CD14-positive monocyte (primary cell): Measurements from ENCODE around the gene ARID1B. TPM values are rescaled to one million over a fixed set of nuclear protein-coding genes. Genes with fewer than 3 reads are reported as not detected.

ENCODE experiments used
- DNase-seq, 3 donors: peaks; one replicate each; pipeline ENCODE4 v3.0.0-alpha.2; 2011 to 2022
- H2AFZ ChIP-seq: 2 replicates; pipeline ENCODE4 v1.6.0; 2012; ENCODE audit warnings: mild to moderate bottlenecking, low read depth, low read length, inconsistent platforms; ENCODE audit not compliant: insufficient read depth, poor library complexity, severe bottlenecking
- H3K27ac ChIP-seq, 2 donors: 1 replicate in 1 of 2; 2 replicates in 1 of 2; pipeline ENCODE4 v1.5.1; 2012 to 2013; ENCODE audit warnings: low read length in 2 of 2, control low read depth in 1 of 2, inconsistent platforms in 1 of 2, low read depth in 1 of 2, mild to moderate bottlenecking in 1 of 2
- H3K27me3 ChIP-seq, 2 donors: one replicate each; pipeline versions ENCODE4 v1.6.0 to v1.6.1; 2011 to 2013; ENCODE audit warnings: low read length in 2 of 2; ENCODE audit not compliant: control insufficient read depth in 2 of 2, insufficient read depth in 2 of 2
- H3K36me3 ChIP-seq, 2 donors: replicated peaks in 1 of 2; 1 replicate in 1 of 2; 2 replicates in 1 of 2; pipeline versions ENCODE4 v1.5.1 to v1.6.1; 2012 to 2013; ENCODE audit warnings: low read length in 2 of 2, control low read depth in 1 of 2, inconsistent platforms in 1 of 2, mild to moderate bottlenecking in 1 of 2; ENCODE audit not compliant: insufficient read depth in 2 of 2, control insufficient read depth in 1 of 2
- H3K4me1 ChIP-seq, 2 donors: 1 replicate in 1 of 2; 2 replicates in 1 of 2; pipeline versions ENCODE4 v1.5.1 to v1.6.1; 2012 to 2013; ENCODE audit warnings: low read length in 2 of 2, control low read depth in 1 of 2, inconsistent platforms in 1 of 2, mild to moderate bottlenecking in 1 of 2, moderate library complexity in 1 of 2; ENCODE audit not compliant: insufficient read depth in 2 of 2, control insufficient read depth in 1 of 2
- H3K4me2 ChIP-seq: replicated peaks from 2 replicates; pipeline ENCODE3; 2012; ENCODE audit warnings: low read length, moderate library complexity, mild to moderate bottlenecking; ENCODE audit not compliant: poor library complexity, severe bottlenecking; ENCODE audit errors: extremely low read depth
- H3K4me3 ChIP-seq, 3 experiments: fragments of 200-600 bp in 1 of 3; sonication (generic) in 1 of 3; replicated peaks in 1 of 3; 1 replicate in 2 of 3; 2 replicates in 1 of 3; pipeline ENCODE4 v1.5.1; 2011 to 2013; ENCODE audit warnings: low read length in 3 of 3, mild to moderate bottlenecking in 3 of 3, control low read depth in 2 of 3, low read depth in 2 of 3, inconsistent platforms in 1 of 3, moderate library complexity in 1 of 3
- H3K79me2 ChIP-seq: 2 replicates; pipeline ENCODE4 v1.6.0; 2012; ENCODE audit warnings: mild to moderate bottlenecking, control low read depth, inconsistent platforms, low read length, moderate library complexity; ENCODE audit not compliant: insufficient read depth
- H3K9ac ChIP-seq: 2 replicates; pipeline ENCODE4 v1.6.0; 2017; ENCODE audit warnings: low read length, mild to moderate bottlenecking; ENCODE audit not compliant: insufficient read depth, poor library complexity, severe bottlenecking
- H3K9me3 ChIP-seq, 2 donors: replicated peaks in 1 of 2; 1 replicate in 1 of 2; 2 replicates in 1 of 2; pipeline versions ENCODE4 v1.5.1 to v1.6.1; 2012 to 2013; ENCODE audit warnings: low read length in 2 of 2, control low read depth in 1 of 2; ENCODE audit not compliant: control insufficient read depth in 1 of 2, insufficient read depth in 1 of 2
- H4K20me1 ChIP-seq: 2 replicates; pipeline ENCODE4 v1.6.0; 2012; ENCODE audit warnings: mild to moderate bottlenecking, low read length, control low read depth, moderate library complexity; ENCODE audit not compliant: insufficient read depth
- H3K27ac Mint-ChIP-seq, 7 donors: one replicate each; pipeline ENCODE4 v1.8.0; 2020; ENCODE audit warnings: mild to moderate bottlenecking in 7 of 7, mixed read lengths in 7 of 7, moderate library complexity in 6 of 7, inconsistent platforms in 2 of 7
- H3K27me3 Mint-ChIP-seq, 3 donors: one replicate each; pipeline ENCODE4 v1.8.0; 2021 to 2022; ENCODE audit warnings: low read depth in 3 of 3, mild to moderate bottlenecking in 3 of 3, mixed read lengths in 3 of 3, moderate library complexity in 3 of 3, inconsistent platforms in 1 of 3
- H3K36me3 Mint-ChIP-seq, 2 donors: one replicate each; pipeline ENCODE4 v1.8.0; 2020; ENCODE audit warnings: mixed read lengths in 2 of 2, inconsistent platforms in 1 of 2, mild to moderate bottlenecking in 1 of 2
- H3K4me1 Mint-ChIP-seq: one replicate; pipeline ENCODE4 v1.8.0; 2020; ENCODE audit warnings: mild to moderate bottlenecking, mixed read lengths
- H3K4me3 Mint-ChIP-seq, 2 donors: one replicate each; pipeline ENCODE4 v1.8.0; 2020; ENCODE audit warnings: mild to moderate bottlenecking in 2 of 2, mixed read lengths in 2 of 2, moderate library complexity in 1 of 2
- H3K9me3 Mint-ChIP-seq, 7 donors: one replicate each; pipeline ENCODE4 v1.8.0; 2020 to 2022; ENCODE audit warnings: mixed read lengths in 7 of 7, mild to moderate bottlenecking in 6 of 7, moderate library complexity in 6 of 7, inconsistent platforms in 2 of 7
- WGBS: methylation state at CpG from one replicate; pipeline ENCODE4 v1.1.5; 2013; ENCODE audit warnings: missing lambda C conversion rate; ENCODE audit not compliant: insufficient coverage; 5-methylcytosine and 5-hydroxymethylcytosine counted together
- intact Hi-C, 2 donors: fragments of 100-400 bp; cut with micrococcal nuclease; formaldehyde crosslinking; loops; one replicate each; pipeline versions ENCODE4 v1.15.0 to v1.15.1; 2023
- polyA plus RNA-seq, 3 donors: library from polyadenylated mRNA; depleted of rRNA in 1 of 3; unstranded in 2 of 3; stranded (reverse) in 1 of 3; fragments of 300-500 nt in 2 of 3; fragments of >200 nt in 1 of 3; fragmentation: Illumina TruSeq in 2 of 3; gene quantifications; 1 replicate in 2 of 3; 2 replicates in 1 of 3; pipeline ENCODE4 v1.2.3, GENCODE V29; 2012 to 2021
- TF ChIP-seq, protein P1 (sequence below): fragments of 200-600 bp; IDR thresholded peaks from one replicate; pipeline ENCODE4 v1.8.0; 2022; ENCODE audit warnings: antibody characterized with exemption, mild to moderate bottlenecking

Gene ARID1B
- polyA plus RNA-seq, 3 donors: 3.2 to 22.1 (median 3.8) TPM

DNA sequence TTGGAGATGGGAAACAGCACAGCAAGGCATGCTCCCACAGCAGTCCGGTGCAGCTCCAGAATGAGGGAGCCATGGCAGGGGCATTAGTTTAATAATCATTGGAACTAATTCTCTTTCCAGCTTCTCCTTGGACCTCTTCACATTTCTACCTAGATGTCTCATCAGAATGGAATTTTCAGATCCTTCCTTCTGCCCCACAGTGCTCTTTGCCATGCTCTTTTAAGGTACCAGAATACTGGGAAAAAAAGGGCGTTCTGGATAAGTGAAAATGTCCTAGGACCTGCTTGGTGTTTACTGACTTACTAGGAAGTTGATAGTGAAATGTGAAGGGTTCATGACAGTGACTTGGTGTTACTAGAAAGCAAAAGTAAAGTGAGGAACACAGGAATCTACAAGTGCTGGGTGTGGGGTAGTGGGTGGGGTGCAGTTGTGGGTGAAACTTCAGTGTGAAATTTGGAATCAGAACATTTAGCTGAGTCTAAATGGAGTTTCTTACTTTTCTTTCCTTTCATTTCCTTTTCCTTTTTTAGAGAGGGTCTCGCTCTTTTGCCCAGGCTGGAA, 207.1 kb downstream of the ARID1B start:
- peaks cover 0 to 2% (median 2%) of the 10 kb centered on the region in 3 donors for H3K27me3 Mint-ChIP-seq
- WGBS: 85% methylated on average over 1 of the region's 3 CpGs
- Histone ChIP-seq H4K20me1 (peaks cover 100% of the 10 kb centered on the region), H3K27ac (peak overlapping the region in 1 of 2 donors; percentile 45), H3K79me2 (peaks cover 96% of the 10 kb centered on the region), H3K9me3 (no peaks in the 10 kb centered on the region), H3K36me3 (no peaks in the 10 kb centered on the region), H3K4me1 (peaks cover 18 to 38% of the 10 kb centered on the region in 2 donors), H3K27me3 (no peaks in the 10 kb centered on the region), H3K4me3 (no peak overlapping the region), H3K9ac (no peak overlapping the region), H2AFZ (no peak overlapping the region), H3K4me2 (no peak overlapping the region)
- peak overlapping the region in 1 of 2 donors; percentile 26 for H3K4me3 Mint-ChIP-seq
- intact Hi-C loops: no loop called here
- peaks cover 52% of the 10 kb centered on the region for H3K4me1 Mint-ChIP-seq
- DNase-seq: no peak
- no peaks in the 10 kb centered on the region for H3K9me3 Mint-ChIP-seq
- peak overlapping the region in 6 of 7 donors; percentile 23 to 81 (median 57) for H3K27ac Mint-ChIP-seq
- peaks cover 0 to under 1% of the 10 kb centered on the region in 2 donors for H3K36me3 Mint-ChIP-seq
- TF ChIP-seq, protein P1, sequence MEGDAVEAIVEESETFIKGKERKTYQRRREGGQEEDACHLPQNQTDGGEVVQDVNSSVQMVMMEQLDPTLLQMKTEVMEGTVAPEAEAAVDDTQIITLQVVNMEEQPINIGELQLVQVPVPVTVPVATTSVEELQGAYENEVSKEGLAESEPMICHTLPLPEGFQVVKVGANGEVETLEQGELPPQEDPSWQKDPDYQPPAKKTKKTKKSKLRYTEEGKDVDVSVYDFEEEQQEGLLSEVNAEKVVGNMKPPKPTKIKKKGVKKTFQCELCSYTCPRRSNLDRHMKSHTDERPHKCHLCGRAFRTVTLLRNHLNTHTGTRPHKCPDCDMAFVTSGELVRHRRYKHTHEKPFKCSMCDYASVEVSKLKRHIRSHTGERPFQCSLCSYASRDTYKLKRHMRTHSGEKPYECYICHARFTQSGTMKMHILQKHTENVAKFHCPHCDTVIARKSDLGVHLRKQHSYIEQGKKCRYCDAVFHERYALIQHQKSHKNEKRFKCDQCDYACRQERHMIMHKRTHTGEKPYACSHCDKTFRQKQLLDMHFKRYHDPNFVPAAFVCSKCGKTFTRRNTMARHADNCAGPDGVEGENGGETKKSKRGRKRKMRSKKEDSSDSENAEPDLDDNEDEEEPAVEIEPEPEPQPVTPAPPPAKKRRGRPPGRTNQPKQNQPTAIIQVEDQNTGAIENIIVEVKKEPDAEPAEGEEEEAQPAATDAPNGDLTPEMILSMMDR: no peak

DNA sequence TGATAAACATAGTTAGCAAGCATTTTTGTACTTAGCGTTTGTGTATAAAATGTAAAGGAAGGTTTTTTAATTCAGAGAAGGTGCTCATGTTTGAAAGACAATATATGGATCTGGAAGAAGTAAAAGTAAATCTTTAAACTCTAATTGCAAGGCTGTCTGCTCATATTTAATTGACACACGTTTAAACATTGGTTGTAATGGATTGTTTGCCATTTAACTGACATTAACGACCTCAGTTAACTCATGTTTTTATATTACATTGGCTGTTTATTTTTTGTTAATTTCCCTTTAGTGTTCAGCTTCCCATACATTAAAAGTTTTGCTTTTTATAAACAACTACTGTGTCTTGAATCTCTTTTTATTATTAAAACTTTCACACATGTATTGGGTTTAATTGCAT, 208.1 kb downstream of the ARID1B start:
- Mint-ChIP-seq H3K36me3 (no peaks in the 10 kb centered on the region), H3K4me3 (no peak overlapping the region), H3K9me3 (no peaks in the 10 kb centered on the region), H3K27ac (no peak overlapping the region), H3K4me1 (peaks cover 52% of the 10 kb centered on the region), H3K27me3 (peaks cover 0 to 2% (median 2%) of the 10 kb centered on the region in 3 donors)
- Histone ChIP-seq H3K9ac (no peak overlapping the region), H3K4me1 (peaks cover 18 to 38% of the 10 kb centered on the region in 2 donors), H3K4me3 (no peak overlapping the region), H3K27ac (no peak overlapping the region), H3K4me2 (no peak overlapping the region), H3K9me3 (no peaks in the 10 kb centered on the region), H3K36me3 (no peaks in the 10 kb centered on the region), H3K79me2 (peaks cover 96% of the 10 kb centered on the region), H2AFZ (no peak overlapping the region), H4K20me1 (peaks cover 100% of the 10 kb centered on the region), H3K27me3 (no peaks in the 10 kb centered on the region)
- intact Hi-C loops: no loop called here
- WGBS: no CpG with 5 or more reads among the region's 3 CpGs
- no peak for DNase-seq
- TF ChIP-seq, protein P1: no peak
